Astrocyte of the spinal cord (primary cell): ENCODE measurements around the gene AGPAT2.

Experiments used
- DNase-seq: peaks from one replicate; pipeline ENCODE4 v3.0.0; 2011; ENCODE audit warnings: low read depth, low spot score
- H3K4me3 ChIP-seq: 2 replicates; pipeline ENCODE4 v1.5.1; 2011; ENCODE audit warnings: low read depth, mild to moderate bottlenecking, low read length, moderate library complexity
- CTCF ChIP-seq: IDR thresholded peaks from 2 replicates; pipeline ENCODE4 v1.5.1; 2012; ENCODE audit warnings: low read depth, mild to moderate bottlenecking, low read length, inconsistent platforms
- in situ Hi-C: cut with HindIII; loops from 2 replicates; pipeline ENCODE4 v1.10.0; 2017; ENCODE audit warnings: low sequenced_read_pairs

Gene AGPAT2

GRCh38 chr9:136657974-136658848 is 29.0 kb downstream of the AGPAT2 start:
- no peak for DNase-seq
- no peak overlapping the region for H3K4me3 ChIP-seq
- in situ Hi-C loops, result no loop called here
- TF ChIP-seq CTCF, result no peak

GRCh38 chr9:136656795-136657611 is 30.3 kb downstream of the AGPAT2 start:
- TF ChIP-seq CTCF, result no peak
- in situ Hi-C loops, result no loop called here
- DNase-seq, result no peak
- no peak overlapping the region for H3K4me3 ChIP-seq

GRCh38 chr9:136656183-136656738 is 31.0 kb downstream of the AGPAT2 start:
- H3K4me3 ChIP-seq, result no peak overlapping the region
- in situ Hi-C loops, result no loop called here
- TF ChIP-seq CTCF, result no peak
- DNase-seq, result no peak

GRCh38 chr9:136655536-136656182 is 31.6 kb downstream of the AGPAT2 start:
- in situ Hi-C loops, result no loop called here
- no peak for TF ChIP-seq CTCF
- H3K4me3 ChIP-seq, result no peak overlapping the region
- no peak for DNase-seq

GRCh38 chr9:136654820-136655535 is 32.3 kb downstream of the AGPAT2 start:
- no peak overlapping the region for H3K4me3 ChIP-seq
- in situ Hi-C loops, result no loop called here
- no peak for TF ChIP-seq CTCF
- no peak for DNase-seq
